BE2C (cell line): Measurements from ENCODE around the gene UTP11.

Experiments used
- DNase-seq: peaks from one replicate; pipeline ENCODE4 v3.0.0-alpha.2; 2020
- H3K27me3 ChIP-seq: fragments of 250-450 bp; sonication (Bioruptor Pico); 2 replicates; pipeline ENCODE4 v1.5.1; 2020; ENCODE audit warnings: mild to moderate bottlenecking
- H3K36me3 ChIP-seq: fragments of 250-450 bp; sonication (Bioruptor Pico); 2 replicates; pipeline ENCODE4 v1.5.1; 2020; ENCODE audit warnings: mild to moderate bottlenecking
- H3K4me1 ChIP-seq: fragments of 250-450 bp; sonication (Bioruptor Pico); 2 replicates; pipeline ENCODE4 v1.5.1; 2020
- H3K4me3 ChIP-seq: 2 replicates; pipeline ENCODE4 v1.5.1; 2011; ENCODE audit warnings: low read depth, low read length
- H3K9me3 ChIP-seq: fragments of 250-450 bp; sonication (Bioruptor Pico); 2 replicates; pipeline ENCODE4 v1.5.1; 2020
- TF ChIP-seq, protein P1 (sequence below): IDR thresholded peaks from 2 replicates; pipeline ENCODE4 v1.5.1; 2012; ENCODE audit warnings: mild to moderate bottlenecking, low read depth, low read length

The UTP11 gene

DNA sequence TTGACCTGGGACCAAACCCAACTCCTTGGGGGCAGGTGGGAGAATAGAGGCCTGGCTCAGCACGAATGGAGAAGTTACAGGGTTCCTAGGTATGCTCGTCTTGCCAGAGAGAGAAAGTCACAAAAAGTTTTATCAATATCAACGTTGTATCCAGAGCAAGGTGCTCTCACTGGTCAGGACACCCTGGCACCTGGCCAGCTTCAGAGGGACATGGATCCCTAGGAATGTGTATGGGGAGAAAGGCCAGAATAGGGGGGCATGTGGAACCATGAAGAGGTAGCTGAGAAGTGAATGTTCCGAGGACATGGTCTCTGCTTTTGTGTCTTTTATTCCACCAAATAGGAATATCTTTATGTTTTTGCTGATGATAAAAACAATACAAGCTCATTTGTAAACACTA, 43.4 kb downstream of the UTP11 start:
- Histone ChIP-seq H3K4me1 (no peaks in the 10 kb centered on the region), H3K36me3 (no peaks in the 10 kb centered on the region), H3K9me3 (no peaks in the 10 kb centered on the region), H3K27me3 (no peaks in the 10 kb centered on the region), H3K4me3 (no peak overlapping the region)
- no peak for DNase-seq
- TF ChIP-seq, protein P1, sequence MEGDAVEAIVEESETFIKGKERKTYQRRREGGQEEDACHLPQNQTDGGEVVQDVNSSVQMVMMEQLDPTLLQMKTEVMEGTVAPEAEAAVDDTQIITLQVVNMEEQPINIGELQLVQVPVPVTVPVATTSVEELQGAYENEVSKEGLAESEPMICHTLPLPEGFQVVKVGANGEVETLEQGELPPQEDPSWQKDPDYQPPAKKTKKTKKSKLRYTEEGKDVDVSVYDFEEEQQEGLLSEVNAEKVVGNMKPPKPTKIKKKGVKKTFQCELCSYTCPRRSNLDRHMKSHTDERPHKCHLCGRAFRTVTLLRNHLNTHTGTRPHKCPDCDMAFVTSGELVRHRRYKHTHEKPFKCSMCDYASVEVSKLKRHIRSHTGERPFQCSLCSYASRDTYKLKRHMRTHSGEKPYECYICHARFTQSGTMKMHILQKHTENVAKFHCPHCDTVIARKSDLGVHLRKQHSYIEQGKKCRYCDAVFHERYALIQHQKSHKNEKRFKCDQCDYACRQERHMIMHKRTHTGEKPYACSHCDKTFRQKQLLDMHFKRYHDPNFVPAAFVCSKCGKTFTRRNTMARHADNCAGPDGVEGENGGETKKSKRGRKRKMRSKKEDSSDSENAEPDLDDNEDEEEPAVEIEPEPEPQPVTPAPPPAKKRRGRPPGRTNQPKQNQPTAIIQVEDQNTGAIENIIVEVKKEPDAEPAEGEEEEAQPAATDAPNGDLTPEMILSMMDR, result no peak

DNA sequence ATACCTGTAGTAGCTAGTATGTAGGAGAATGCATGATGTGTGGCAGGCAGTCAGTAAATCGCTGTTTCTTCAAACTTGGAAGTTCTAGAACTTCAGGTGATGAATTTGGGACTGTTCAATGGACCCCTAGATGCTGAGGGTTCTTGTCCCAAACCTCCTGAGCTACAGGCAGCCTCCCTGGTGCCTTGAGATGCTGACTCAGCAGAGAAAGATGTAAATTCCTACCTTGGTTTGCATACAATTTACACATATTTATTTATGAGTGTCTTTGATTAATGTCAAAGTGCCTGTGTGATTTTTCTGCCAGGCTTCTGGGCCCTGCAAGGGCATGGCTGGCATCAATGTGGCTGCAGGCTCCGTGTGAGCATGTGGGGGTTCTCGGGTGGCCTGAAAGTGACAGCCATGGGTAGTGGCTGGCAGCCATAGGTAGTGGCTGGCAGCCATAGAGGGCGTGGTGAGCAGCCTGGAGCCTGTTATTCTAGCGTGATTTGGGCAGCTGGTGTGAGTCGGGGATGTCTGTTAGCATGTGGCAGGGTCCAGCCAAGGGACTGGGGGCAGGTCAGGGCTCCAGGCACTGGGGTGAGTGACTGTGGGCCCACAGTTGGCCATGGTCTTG, 47.2 kb downstream of the UTP11 start:
- H3K27me3 ChIP-seq, result no peaks in the 10 kb centered on the region
- DNase-seq, result no peak
- TF ChIP-seq, protein P1, result no peak

DNA sequence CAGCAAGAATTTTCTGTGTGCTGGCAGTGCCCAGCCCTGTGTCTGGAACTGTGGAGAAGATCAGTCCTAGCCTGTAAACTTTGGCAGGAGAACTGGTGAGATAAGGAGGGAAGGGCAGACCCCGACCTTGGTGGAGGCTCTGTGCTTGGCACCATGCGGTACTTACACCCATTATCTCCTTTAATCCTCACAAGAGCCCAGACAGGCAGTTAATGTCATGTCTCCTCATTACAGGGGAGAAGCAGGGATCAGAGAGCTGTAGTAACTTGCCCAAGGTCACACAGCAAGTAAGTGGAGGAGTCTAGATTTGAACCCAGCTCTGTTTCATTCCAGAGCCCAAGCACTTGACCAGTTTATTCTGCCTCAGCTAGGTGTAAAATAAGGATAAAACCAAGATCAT, 48.0 kb downstream of the UTP11 start:
- Histone ChIP-seq H3K4me3 (no peak overlapping the region), H3K9me3 (no peaks in the 10 kb centered on the region), H3K27me3 (no peaks in the 10 kb centered on the region), H3K36me3 (no peaks in the 10 kb centered on the region), H3K4me1 (no peaks in the 10 kb centered on the region)
- TF ChIP-seq, protein P1, result no peak
- DNase-seq, result no peak

More for the DNA sequence above, 47.2 kb downstream of the UTP11 start:
- Histone ChIP-seq H3K9me3 (no peaks in the 10 kb centered on the region), H3K36me3 (no peaks in the 10 kb centered on the region), H3K4me1 (no peaks in the 10 kb centered on the region), H3K4me3 (no peak overlapping the region)

DNA sequence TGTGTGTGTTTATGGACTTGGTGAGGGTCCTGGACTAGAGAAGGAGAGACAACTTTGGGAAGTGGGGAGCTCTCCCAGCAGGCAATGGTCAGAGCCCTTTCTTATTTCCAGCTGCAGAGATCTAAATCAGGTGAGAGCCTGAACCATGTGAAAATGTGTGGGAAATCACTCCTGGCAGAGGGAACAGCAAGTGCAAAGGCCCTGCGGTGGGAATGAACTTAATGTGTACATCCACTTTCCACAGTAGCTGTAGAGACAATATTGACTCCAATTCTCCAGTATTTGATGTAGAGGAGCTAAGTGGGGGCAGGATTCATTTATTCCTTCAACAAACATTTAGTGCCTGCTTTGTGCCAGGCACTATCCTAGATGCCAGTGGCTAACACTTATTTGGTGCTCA, 48.8 kb downstream of the UTP11 start:
- no peaks in the 10 kb centered on the region for H3K36me3 ChIP-seq
- no peaks in the 10 kb centered on the region for H3K27me3 ChIP-seq

DNA sequence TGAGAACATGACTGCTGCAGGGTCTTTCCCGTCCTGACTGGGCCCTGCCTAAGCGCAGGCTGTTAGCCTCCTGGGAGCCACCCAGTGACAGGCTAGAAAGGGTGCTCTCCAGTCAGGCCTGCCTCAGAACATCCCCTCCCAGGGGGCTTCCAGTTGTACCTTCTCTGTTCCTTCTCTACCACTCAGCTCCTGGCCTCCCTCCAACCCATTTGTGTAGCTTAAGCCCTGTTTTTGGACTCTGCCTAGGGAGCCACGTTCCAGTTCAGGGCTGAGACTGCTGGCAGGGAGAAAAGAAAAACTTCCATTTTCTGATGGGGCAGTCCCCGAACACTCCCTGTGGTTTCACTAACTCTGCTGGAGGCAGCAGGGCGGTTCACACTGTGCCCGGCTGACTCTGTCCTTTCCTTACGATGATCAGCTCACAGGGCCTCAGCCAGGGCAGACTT, 49.4 kb downstream of the UTP11 start:
- DNase-seq, result no peak
- Histone ChIP-seq H3K4me1 (no peaks in the 10 kb centered on the region), H3K9me3 (no peaks in the 10 kb centered on the region), H3K4me3 (no peak overlapping the region), H3K36me3 (no peaks in the 10 kb centered on the region), H3K27me3 (no peaks in the 10 kb centered on the region)
- TF ChIP-seq, protein P1, result no peak

More for the DNA sequence above, 48.8 kb downstream of the UTP11 start:
- no peaks in the 10 kb centered on the region for H3K9me3 ChIP-seq
- no peak for DNase-seq
- no peaks in the 10 kb centered on the region for H3K4me1 ChIP-seq
- TF ChIP-seq, protein P1, result no peak
- H3K4me3 ChIP-seq, result no peak overlapping the region

DNA sequence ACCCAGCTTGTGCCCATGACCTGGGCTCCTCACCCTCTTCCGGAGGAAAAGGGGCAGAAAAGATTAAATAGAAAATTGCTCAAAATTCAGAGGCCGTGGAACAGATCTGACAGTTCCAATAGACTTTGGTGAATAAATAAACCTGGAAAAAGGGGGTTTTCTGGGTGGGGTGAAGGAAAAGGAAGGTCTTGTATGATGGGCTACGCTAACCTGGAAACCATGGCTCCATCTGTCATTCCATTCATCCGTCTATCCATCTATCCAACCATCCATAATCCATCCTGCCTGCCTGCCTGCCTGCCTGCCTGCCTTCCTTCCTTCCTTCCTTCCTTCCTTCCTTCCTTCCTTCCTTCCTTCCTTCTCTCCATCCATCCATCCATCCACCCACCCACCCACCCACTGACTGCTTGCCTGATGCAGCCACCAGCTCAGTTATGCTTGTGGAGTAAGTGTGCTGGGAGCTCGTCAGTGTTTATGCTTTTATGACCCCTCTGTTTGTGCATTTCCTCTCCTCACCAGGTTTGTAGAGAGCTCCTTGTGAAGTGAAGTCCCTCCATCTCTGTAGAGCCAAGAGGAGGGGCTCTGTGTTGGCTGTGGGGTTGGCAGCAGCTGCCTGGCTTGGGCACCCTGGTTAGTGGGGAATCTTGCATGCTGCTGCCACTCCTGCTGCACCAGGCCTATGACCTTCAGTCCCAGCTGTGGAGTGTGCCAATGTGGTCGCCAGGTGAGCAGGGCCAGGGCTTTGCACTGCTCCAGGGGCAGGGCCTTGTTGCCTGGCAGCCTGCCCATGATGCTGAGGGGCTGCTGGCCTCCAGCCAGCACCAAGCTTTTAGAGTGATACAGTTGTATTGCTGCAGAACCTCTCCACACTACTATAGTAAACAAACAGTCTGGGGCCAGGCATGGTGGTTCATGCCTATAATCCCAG, 50.1 kb downstream of the UTP11 start:
- no peaks in the 10 kb centered on the region for H3K4me1 ChIP-seq
- H3K36me3 ChIP-seq, result no peaks in the 10 kb centered on the region
- TF ChIP-seq, protein P1, result no peak
- H3K9me3 ChIP-seq, result no peaks in the 10 kb centered on the region
- DNase-seq, result peak; percentile 64
- H3K27me3 ChIP-seq, result no peaks in the 10 kb centered on the region
- H3K4me3 ChIP-seq, result no peak overlapping the region
